GM11168 (cell line): ENCODE results near the gene KAT8.
"Not testable (repeated sequence)": the region's sequence is repeated elsewhere in the genome, so short reads cannot be mapped to it uniquely, and the experiment has no call there.

Source experiments
- in situ Hi-C: fragments of 300-500 bp; cut with MboI; formaldehyde crosslinking; loops from one replicate; pipeline ENCODE4 v1.12.0; 2022; ENCODE audit warnings: low sequenced_read_pairs; ENCODE audit not compliant: unreplicated experiment

KAT8 gene

DNA sequence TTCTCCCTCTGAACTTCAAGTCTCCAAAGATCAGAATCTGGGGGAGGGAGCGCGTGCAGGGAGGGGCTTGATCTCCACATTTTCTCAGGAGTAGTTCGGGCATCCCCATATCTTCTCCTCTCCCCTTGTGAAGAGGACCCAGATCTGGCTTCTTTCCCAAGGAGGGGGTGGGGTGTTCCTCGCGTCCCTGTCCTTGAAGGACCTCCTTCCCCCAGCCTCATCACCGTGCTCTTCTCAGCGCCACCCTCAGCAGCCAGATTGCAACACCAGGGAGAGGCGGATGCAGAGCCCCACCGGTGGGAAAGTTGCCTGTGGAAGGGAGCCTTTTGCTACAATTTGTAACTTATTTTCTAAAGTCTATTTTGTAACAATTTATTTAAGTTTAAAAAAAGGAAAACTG is 34.4 kb upstream of the KAT8 start:
- in situ Hi-C loops: no loop called here

DNA sequence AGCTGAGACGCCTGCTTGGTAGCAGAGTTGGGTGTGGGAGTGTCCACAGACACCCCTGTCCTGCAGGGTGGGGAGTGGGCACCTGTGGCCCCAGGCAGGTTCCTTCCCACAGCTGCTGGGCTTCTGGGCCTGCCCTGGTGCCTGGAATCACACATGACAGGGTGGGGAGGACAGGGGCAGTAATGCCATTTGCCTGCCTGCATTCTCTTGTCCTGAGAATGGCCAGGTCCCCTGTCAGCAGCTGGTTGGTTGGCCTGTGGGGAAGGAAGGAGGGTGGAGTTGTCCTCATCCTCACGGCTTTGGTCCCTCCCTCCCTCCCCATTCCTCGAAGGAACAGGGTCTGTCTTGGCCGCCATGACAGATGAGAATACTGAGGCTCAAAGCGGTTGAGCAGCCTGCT is 33.9 kb upstream of the KAT8 start:
- in situ Hi-C loops: no loop called here

DNA sequence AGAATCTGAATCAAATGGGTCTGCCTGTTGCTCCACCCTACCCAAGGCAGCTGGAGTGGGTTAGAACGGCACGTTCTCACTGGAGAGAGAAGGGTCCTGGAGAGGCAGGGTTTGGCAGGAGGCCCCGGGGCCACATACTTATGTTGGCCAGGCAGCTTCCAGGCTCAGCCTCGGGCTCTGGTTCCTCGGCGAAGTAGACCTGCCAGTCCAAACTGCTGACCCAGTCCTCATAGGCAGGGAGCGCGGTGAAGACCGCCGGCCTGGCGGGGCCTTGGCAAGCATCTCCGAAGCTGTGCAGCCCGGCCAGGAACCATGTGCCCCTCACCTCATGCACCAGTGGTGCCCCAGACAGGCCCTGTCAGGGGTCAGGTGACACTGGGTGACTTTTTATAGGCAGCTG is 33.5 kb upstream of the KAT8 start:
- in situ Hi-C loops: no loop called here

DNA sequence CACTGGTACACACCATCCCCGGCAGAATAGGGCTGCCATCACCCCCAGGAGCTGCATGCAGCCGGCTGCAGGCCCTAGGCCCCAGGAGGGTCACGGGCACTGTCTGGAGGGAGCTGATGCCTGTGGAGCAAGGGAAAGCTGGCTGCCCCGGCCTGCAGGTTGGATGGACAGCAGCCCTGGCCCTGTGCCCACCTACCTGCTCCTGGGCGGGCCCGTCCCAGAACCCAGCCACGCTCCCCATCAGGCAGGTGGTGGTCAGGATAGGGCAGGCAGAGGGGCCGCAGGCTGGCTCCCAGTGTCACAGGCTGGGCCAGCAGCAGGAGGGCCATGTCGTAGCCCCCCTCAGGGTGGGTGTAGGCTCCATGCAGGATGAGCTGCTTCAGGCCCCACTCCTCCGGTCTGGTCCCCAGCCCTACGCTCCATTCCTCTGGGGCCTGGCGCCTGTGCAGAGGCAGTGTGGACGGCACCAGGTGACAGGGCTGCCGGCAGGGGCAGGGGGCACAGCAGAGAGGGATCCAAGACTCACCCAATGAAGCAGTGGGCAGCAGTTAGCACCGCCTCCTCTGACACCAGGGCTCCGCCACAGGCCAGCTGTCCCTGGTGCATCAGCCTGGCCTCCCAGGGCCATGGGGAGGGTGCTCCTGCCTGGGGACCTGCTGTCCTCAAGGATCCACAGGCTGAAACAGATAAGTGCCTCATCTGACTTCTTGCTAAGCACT is 32.7 kb upstream of the KAT8 start:
- in situ Hi-C loops: no loop called here

DNA sequence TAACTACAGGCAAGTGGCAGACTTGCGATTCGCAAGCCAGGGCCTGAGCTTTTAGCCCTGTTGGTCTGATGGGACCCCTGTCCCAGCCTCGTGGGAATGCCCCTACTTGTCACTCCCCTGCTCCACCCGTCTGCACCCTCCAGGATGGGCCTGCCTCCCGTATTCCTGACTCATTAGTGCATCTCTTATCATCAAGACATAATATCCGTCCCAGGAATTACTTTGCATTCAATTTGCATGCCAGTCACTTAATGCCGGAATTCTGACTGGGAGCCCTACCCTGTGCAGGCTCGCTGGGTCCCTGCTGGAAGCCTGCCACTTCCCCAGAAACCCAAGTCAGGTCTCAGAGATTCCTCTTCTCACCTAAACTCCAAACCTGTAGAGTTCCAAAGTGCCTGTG is 32.1 kb upstream of the KAT8 start:
- in situ Hi-C loops: no loop called here

DNA sequence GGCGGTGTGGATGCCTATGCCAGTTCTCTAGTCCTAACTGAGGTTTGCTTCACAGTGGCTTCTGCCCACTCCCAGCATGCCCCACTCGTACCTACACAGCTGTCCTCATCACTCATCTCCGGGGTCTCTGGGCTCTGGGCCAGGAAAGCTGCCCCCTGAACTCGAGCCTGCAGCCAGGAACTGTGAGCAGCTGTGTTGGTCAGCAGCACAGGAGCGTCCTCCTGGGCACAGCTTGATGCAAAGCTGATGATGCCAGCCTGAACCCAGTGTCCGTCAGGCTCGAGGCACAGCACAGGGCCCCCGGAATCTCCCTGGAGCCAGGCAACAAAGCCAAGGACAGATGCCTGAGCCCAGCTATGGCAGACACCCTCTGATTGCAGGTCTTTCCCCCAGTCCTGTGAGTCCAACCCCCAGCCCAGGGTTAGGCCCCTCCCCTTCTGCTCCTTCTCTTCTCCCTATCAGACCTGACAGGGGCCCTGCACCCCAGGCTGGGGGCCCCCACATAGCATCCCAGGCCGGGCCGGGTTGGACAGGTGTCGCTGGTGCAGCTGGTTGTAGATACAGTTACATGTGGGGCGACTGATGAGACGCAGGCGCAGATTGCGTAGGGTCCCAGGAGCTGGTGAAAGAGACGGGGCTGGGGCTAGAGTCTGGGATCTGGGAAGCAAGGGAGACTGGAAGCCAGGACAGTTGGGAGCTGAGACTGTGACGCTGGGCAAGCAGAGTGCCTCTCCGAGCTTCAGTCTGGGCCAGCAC is 31.4 kb upstream of the KAT8 start:
- in situ Hi-C loops: no loop called here

DNA sequence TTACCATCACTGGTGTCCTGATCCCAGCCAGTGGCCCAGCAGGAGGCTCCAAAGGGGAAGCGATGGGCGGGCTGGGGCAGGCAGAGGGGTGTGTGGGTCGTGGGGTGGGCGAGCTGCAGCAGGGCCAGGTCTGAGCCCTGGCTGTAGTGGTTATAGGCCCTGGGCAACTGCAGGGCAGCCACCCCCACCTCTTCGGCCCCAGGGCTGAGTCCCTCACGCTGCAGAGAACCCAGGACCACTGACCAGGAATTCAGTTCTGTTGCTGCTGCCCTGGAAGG is 30.9 kb upstream of the KAT8 start:
- in situ Hi-C loops: no loop called here

DNA sequence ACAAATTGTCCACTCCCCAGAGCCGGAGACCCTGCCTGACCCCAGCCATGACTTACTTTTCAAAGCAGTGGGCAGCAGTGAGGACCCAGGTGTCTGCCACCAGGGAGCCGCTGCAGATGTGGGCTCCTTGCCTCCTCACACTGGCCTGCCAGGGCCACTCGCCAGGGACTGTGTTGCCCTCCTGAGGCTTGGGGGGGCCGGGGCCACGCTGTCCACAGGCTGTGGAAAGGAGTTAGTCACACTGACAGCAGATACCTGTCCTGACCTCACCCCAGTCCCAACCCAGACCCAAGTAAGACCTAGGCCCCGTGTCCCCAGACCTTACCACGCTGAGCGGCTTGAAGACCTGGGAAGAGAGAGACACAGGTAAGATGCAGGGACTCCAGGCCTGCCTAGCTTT is 30.0 kb upstream of the KAT8 start:
- in situ Hi-C loops: no loop called here

DNA sequence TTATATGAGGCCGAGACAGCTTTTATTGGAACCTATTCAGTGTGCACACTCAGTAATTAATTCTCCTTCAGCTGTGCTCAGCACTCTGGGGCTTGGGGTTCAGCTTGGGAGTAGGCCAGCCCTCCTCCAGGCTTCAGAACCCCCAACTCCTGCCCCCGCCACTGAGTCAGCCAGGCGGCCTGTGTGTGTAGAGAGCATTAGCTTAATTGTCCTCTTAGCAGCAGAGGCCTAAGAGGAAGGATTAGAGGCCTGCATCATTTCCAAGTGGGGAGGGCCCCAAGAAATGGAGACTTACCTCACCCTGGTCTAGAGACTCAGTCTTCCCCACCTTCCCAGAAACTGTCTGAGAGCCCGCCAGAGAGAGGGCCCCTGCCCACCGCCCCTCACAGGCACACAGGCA is 29.5 kb upstream of the KAT8 start:
- in situ Hi-C loops: no loop called here

DNA sequence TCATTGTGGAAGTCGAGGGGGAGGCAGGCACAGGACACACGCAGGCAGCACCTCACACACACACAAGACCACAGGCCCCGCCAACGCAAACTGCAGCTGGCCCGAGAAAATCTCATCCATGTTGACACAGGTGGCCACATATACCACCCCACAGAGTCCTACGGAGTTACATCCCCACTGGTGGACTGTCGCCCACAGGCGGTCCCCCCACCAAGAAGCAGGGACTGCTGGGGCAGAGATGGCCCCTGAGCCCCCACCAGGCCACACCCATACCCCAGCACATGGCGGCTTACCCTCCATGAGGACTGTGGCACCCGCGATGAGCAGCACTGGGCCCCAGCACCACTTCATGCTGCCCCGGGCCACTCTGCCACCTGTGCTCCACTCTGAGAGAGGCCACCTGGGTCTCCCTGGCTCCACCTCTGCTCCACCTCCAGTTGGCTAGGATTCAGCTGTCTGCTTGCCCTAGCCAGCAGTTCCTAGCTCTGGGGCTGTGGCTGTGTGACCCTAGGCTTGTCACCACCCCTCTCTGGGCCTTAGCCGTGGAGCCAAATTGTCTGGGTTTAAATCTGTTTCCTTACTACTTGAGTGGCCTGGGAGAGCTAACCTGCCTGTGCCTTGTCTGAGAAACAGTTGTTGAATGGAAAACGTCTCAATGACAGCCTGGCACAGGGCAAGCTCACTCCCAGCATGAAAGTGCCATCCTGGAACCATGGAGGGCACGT is 28.8 kb upstream of the KAT8 start, which contains the start of gene PRSS53:
TSS of gene PRSS53 (minus strand) at position 485 of the 725 bp plus-strand sequence. CDS start at position 351, 134 bp downstream.
- in situ Hi-C loops: no loop called here

DNA sequence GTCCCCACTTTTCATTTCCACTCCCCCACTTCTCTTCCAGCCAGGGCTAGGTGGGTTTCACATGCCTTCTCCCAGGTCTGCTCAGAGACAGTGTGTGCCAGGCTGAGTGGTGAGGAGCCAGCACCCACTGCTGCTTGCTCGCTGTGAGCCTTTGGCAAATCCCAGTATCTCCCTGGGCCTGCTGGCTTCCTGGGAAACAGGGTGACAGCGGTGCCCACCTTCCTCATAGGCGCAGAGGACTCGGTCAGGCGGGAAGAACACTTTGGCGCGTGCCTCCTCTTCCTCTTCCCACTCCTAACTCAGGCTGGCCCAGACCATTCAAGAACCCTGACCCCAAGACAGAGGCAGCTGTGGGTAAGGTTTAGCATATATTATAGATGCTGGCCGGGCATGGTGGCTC is 28.3 kb upstream of the KAT8 start:
- in situ Hi-C loops: no loop called here

DNA sequence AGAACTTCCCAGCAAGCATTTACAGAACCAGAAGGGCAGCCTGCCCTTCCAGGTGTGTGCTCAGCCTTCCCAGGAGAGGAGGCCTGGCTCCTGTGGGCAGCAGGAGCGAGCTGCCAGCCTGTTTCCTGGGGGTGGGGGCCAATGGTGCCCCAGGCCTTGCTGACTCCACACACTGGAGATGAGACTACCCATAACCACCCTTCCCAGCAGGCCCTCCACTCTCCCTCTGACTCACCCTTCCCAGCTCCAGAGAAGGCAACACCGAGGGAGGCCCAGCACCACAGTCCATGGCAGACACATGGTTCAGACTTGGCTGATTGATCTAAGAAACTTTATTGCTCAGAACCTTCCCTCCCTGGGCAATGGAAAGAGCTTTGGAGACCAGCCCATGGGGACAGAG is 26.9 kb upstream of the KAT8 start:
- in situ Hi-C loops: no loop called here

DNA sequence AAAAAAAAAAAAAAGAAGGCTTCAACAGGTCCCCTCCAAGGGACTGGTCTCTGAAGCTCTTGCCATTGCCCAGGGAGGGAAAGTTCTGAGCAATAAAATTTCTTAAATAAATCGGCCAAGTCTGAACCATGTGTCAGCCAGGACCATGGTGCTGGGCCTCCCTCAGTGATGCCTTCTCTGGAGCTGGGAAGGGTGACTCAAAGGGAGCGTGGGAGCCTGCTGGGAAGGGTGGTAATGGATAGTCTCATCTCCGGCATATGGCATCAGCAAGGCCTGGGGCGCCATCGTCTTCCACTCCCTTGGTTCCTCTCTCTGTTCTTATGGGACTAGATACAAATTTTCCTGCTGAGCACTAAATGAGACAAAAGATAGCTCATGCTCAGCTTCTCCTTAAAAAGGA is 25.1 kb upstream of the KAT8 start:
- in situ Hi-C loops: no loop called here

DNA sequence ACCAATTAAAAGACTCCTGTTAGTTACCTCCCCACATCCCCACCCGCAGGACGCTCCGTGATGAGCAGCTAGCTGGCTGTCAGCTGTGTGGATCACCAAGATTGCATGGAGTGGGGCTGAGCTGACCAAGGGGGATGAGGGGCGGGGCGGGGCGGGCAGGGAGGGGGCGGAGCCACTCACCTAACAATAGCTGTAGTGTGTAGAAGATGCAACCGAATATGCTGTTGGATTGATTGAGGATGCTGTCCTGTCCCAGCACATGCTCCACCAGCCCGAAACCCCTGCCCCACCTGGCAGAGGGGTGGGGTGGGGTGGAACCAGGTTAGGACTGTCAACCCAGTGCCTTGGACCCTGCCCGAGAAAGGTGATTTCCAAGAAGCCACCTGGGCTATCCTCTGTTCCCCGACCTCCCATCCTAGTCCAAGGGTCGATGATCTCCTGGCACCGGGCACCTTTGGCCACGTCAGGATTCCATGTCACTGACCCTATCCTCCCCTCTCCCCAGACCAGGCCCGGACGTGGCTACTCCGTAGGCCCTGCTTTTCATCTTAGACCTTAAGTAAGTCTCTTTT is 24.2 kb upstream of the KAT8 start:
- in situ Hi-C loops: no loop called here

DNA sequence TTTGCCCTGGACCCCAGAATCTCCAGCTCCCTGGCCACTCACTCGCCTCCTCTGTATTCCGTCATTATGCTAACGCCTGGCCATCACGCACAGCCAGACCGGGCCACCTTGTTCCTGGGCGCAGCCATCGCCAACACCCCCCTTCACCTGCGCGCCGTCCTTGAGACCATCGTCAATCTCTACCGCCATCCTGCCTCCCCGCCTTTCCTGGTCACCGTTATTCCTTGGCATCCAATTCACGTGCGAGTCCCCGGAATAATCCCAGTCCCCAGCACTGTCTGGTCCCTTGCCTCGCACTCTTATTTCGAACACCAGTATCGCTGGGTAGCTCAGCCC is 23.4 kb upstream of the KAT8 start:
- in situ Hi-C loops: no loop called here

DNA sequence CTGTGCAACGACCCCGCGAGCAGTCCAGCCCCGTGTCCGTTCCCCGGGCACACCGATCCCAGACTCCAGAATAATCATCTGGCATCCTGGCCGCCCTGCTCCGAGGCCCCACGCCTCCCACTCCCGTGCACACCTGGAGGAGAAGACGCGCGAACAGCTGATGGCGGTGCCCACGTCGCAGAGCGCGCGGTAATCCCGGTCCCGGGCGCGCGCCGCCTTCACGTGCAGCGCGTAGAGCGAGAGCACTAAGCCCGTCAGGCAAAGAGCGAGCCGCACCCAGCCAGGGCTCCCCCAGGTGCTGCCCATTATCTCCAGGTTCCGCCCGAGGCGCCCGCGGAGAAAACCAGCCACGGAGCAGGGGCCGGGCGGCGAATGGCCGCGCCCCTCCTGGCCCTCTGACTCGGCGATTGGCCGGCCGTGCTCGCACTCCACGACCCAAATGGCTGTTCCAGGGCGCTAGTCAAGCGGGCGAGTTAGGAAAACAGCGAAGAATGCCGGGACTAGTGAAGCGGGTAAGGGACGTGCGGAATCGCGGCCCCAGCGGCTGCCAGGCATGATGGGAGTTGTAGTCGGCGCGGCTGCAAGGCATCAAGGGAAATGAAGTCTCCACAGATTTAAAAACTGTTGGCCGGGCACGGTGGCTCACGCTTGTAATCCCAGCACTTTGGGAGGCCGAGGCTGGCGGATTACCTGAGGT is 22.9 kb upstream of the KAT8 start, which contains the start of gene VKORC1:
TSS of gene VKORC1 (minus strand) at position 374 of the 697 bp plus-strand sequence. CDS start at position 306, 68 bp downstream.
- in situ Hi-C loops: no loop called here

DNA sequence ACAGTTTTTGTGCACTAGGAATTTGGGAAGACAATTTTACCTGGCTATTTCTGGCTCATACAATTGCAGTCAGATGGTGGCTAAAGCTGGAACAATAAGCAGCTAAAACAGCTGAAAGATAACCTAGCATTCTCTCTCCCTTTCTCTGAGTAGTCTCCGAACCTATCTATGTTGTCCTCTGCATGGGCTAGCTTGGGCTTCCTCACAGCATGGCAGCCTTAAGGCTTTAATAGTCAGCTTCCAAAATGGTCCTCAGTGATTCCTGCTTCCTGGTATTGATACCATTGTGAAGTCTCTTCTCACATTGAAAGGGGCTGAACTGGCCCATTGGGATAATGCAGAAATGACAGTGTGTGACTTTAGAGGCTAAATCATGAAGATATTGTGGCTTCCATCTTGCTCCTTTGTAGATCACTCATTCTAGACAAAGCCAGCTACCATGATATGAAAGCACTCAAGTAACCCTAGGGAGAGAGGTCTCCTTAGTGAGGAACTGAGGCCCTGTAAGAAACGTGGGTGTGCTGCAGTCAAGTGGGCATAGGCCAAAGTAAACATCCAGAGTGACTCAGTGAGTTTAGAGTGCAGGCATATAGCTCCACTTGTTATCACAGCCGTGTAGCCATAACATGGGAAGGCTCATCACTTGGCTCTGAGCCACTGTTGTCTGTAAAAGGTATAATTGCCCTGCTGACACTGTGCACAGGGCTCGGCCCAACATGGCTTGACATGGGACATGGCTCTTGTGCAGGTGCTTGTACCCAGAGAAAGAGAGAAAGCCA is 17.4 kb upstream of the KAT8 start:
- in situ Hi-C loops: no loop called here

DNA sequence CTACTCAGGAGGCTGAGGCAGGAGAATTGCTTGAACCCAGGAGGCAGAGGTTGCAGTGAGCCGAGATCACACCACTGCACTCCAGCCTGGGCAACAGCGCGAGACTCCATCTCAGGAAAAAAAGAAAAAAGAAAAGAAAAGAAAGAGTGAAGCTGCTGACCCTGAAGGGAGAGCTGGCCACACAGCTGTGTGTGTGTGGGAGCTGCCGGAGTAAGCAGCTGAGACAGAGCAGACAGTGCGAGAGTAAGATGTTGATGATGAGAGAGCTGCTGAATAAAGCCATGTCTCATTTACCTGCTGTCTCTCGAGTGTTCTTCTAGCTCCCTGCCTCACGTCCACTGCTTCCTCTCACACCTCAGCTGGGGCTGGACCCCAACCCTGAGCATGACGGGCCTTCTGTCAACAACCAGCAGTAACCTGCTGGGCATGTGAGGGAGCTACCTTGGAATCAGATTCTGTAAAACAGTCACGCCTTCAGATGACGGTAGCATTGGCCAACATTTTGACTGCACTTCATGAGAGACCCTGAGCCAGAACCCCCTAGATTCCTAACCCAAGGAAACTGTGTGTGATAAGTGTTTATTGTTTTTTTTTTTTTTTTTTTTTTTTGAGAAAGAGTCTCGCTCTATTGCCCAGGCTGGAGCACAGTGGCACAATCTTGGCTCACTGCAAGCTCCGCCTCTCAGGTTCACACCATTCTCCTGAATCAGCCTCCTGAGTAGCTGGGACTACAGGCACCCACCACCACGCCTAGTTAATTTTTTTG is 16.4 kb upstream of the KAT8 start:
- in situ Hi-C loops: not testable (repeated sequence)

DNA sequence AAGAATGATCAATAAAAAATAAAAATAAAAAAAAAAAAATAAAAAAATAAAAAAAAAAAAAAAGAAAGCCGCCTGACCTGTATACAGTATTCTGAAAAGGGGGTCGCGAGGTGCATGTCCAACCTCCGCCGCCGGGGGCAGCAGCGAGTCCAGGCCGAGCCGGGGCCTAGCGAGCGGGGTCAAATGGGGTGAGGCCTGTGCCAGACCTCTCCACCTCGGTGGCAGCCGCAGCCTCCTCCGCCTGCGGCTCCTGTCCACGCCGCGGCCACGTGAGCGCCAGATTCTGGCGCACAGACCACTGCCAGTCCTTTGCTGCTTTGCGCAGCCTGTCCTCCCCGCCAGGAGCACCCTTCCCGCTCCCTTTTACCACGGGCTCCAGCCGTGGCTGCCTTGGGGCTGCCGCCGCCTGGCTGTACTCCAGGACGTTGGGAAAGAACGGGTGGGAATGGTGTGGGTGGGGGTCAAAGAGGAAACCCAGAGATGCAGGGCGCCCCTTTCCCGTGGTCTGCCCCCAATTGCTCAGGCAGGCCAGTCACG is 11.7 kb upstream of the KAT8 start:
- in situ Hi-C loops: no loop called here
